ENCODE measurements around the gene CCNQ. TPM values are rescaled to one million over a fixed set of nuclear protein-coding genes. Genes with fewer than 3 reads are reported as not detected.

CCNQ gene
- total RNA-seq, 2 experiments from 2014 or later, result 17.5 to 24.7 TPM

Other genes starting within 250 kb of the CCNQ start
- gene PNMA6E, start 197.8 kb downstream of the CCNQ start, total RNA-seq, result not detected
- 1 to 10 TPM; 1.7 to 2.2 TPM for gene ZFP92, start 187.7 kb downstream of the CCNQ start, total RNA-seq
- 1 to 10 TPM; 1.8 to 2.0 TPM for gene TREX2, start 153.1 kb downstream of the CCNQ start, total RNA-seq
- gene HAUS7, start 128.6 kb downstream of the CCNQ start, total RNA-seq, result 10 to 100 TPM; 54.4 to 56.3 TPM
- gene BGN, start 104.2 kb downstream of the CCNQ start, total RNA-seq, result not detected
- gene ATP2B3, start 81.5 kb downstream of the CCNQ start, total RNA-seq, result not detected
- under 1 TPM in 1 of 2 experiments, not detected in 1; 0.09 TPM for gene DUSP9, start 48.1 kb upstream of the CCNQ start, total RNA-seq
- not detected for gene PNCK, start 74.7 kb upstream of the CCNQ start, total RNA-seq
- gene SLC6A8, start 88.8 kb upstream of the CCNQ start, total RNA-seq, result 1 to 10 TPM in 1 of 2 experiments, under 1 TPM in 1; 0.93 to 1.1 TPM
- gene BCAP31, start 125.2 kb upstream of the CCNQ start, total RNA-seq, result 100 to 1,000 TPM; 137 to 148 TPM
- gene ABCD1, start 125.7 kb upstream of the CCNQ start, total RNA-seq, result 10 to 100 TPM; 10.7 to 18.3 TPM
- under 1 TPM; 0.42 to 0.50 TPM for gene PLXNB3, start 165.1 kb upstream of the CCNQ start, total RNA-seq
- gene SRPK3, start 181.9 kb upstream of the CCNQ start, total RNA-seq, result not detected
- gene IDH3G, start 195.2 kb upstream of the CCNQ start, total RNA-seq, result 10 to 100 TPM; 69.4 to 72.0 TPM
- gene SSR4, start 195.5 kb upstream of the CCNQ start, total RNA-seq, result 100 to 1,000 TPM; 190 to 191 TPM
- under 1 TPM; 0.07 to 0.12 TPM for gene PDZD4, start 231.4 kb upstream of the CCNQ start, total RNA-seq

Data from activated CD8-positive, alpha-beta memory T cell treated with anti-CD3 and anti-CD28 coated beads, Interleukin-2, amount 10 ng/mL, durations not matched to agents 7 days and 5 days (primary cell).